Keratinocyte (primary cell): ENCODE measurements around the gene PTEN. TPM values are rescaled to one million over a fixed set of nuclear protein-coding genes. Genes with fewer than 3 reads are reported as not detected.

Source experiments
- DNase-seq: peaks from one replicate; pipeline ENCODE4 v3.0.0-alpha.2; 2011; ENCODE audit warnings: low read depth, missing footprints, low spot score
- FAIRE-seq: peaks from 2 replicates; lab custom pipeline; 2011; peaks lifted over from hg19 to GRCh38; lab: Jason Lieb, UNC
- H2AFZ ChIP-seq: 2 replicates; pipeline ENCODE4 v1.6.0; 2012; ENCODE audit warnings: low read length, control low read depth, inconsistent platforms; ENCODE audit not compliant: control insufficient read depth
- H3K27ac ChIP-seq: 2 replicates; pipeline ENCODE4 v1.5.1; 2011; ENCODE audit warnings: low read length; ENCODE audit not compliant: control insufficient read depth, insufficient read depth
- H3K27me3 ChIP-seq: 3 replicates; pipeline ENCODE4 v1.6.0; 2011; ENCODE audit warnings: low read length; ENCODE audit not compliant: control insufficient read depth, insufficient read depth; ENCODE audit errors: extremely low read depth
- H3K36me3 ChIP-seq, 2 experiments: 2 replicates in 1 of 2; 3 replicates in 1 of 2; pipeline ENCODE4 v1.5.1; 2011; ENCODE audit warnings: low read length in 2 of 2, mild to moderate bottlenecking in 1 of 2; ENCODE audit not compliant: control insufficient read depth in 2 of 2, insufficient read depth in 2 of 2; ENCODE audit errors: extremely low read depth in 1 of 2
- H3K4me1 ChIP-seq: 3 replicates; pipeline ENCODE4 v1.5.1; 2011; ENCODE audit warnings: low read length; ENCODE audit not compliant: control insufficient read depth, insufficient read depth; ENCODE audit errors: extremely low read depth
- H3K4me2 ChIP-seq: 3 replicates; pipeline ENCODE4 v1.6.0; 2011; ENCODE audit warnings: low read depth, low read length; ENCODE audit not compliant: control insufficient read depth, insufficient read depth; ENCODE audit errors: extremely low read depth
- H3K4me3 ChIP-seq, 3 experiments: fragments of 200-600 bp in 1 of 3; sonication (generic) in 1 of 3; 2 replicates in 2 of 3; 3 replicates in 1 of 3; pipeline ENCODE4 v1.5.1; 2011 to 2016; ENCODE audit warnings: low read length in 3 of 3, mild to moderate bottlenecking in 3 of 3, control low read depth in 2 of 3, inconsistent platforms in 1 of 3, low read depth in 1 of 3, mixed read lengths in 1 of 3, mixed run types in 1 of 3, moderate library complexity in 1 of 3; ENCODE audit not compliant: control insufficient read depth in 2 of 3, insufficient read depth in 2 of 3; ENCODE audit errors: extremely low read depth in 1 of 3
- H3K79me2 ChIP-seq: 2 replicates; pipeline ENCODE4 v1.6.0; 2012; ENCODE audit warnings: low read length; ENCODE audit not compliant: control insufficient read depth, insufficient read depth
- H3K9ac ChIP-seq: 3 replicates; pipeline ENCODE4 v1.6.0; 2011; ENCODE audit warnings: low read length; ENCODE audit not compliant: control insufficient read depth, insufficient read depth; ENCODE audit errors: extremely low read depth
- H3K9me1 ChIP-seq: 3 replicates; pipeline ENCODE4 v1.6.0; 2011; ENCODE audit warnings: low read length; ENCODE audit not compliant: control insufficient read depth, insufficient read depth; ENCODE audit errors: extremely low read depth
- H3K9me3 ChIP-seq: 2 replicates; pipeline ENCODE4 v1.5.1; 2012; ENCODE audit warnings: low read depth, low read length; ENCODE audit not compliant: control insufficient read depth
- H4K20me1 ChIP-seq: 3 replicates; pipeline ENCODE4 v1.6.0; 2011; ENCODE audit warnings: low read length; ENCODE audit not compliant: control insufficient read depth, insufficient read depth; ENCODE audit errors: extremely low read depth
- EZH2 ChIP-seq: IDR thresholded peaks from one replicate; pipeline ENCODE4 v1.6.1; 2012; ENCODE audit warnings: inconsistent platforms, mild to moderate bottlenecking, low read length, moderate library complexity
- dilution Hi-C: fragments of 300-500 bp; cut with MboI; formaldehyde crosslinking; loops from one replicate; pipeline ENCODE4 v1.7.0; 2020; ENCODE audit warnings: low sequenced_read_pairs; ENCODE audit not compliant: extremely low pct_ligation_motif_present
- polyA plus RNA-seq, 5 experiments: library from polyadenylated mRNA; depleted of rRNA in 3 of 5; stranded (reverse) in 3 of 5; stranded (forward) in 1 of 5; unstranded in 1 of 5; fragments of >200 nt; gene quantifications; 1 replicate in 1 of 5; 2 replicates in 3 of 5; 3 replicates in 1 of 5; pipeline versions ENCODE4 v1.2.1 to v1.2.3, GENCODE V29; 2011 to 2012; ENCODE audit warnings: missing spikeins in 2 of 5, low read depth in 1 of 5, low replicate concordance in 1 of 5
- TF ChIP-seq, protein P1 (sequence below), 3 experiments: IDR thresholded peaks in 1 of 3; conservative IDR thresholded peaks in 1 of 3; optimal IDR thresholded peaks in 1 of 3; 2 replicates in 2 of 3; 3 replicates in 1 of 3; pipeline versions ENCODE3 to v1.5.1; 2011; ENCODE audit warnings: low read length in 3 of 3, mild to moderate bottlenecking in 3 of 3, moderate library complexity in 2 of 3, control low read depth in 1 of 3, inconsistent platforms in 1 of 3; ENCODE audit not compliant: insufficient read depth in 2 of 3; ENCODE audit errors: extremely low read depth in 1 of 3

The PTEN gene
- polyA plus RNA-seq, 1 donor (not counting 4 experiments of a cell fraction or from before 2014, with no cell fraction given) = 39.4 TPM

DNA sequence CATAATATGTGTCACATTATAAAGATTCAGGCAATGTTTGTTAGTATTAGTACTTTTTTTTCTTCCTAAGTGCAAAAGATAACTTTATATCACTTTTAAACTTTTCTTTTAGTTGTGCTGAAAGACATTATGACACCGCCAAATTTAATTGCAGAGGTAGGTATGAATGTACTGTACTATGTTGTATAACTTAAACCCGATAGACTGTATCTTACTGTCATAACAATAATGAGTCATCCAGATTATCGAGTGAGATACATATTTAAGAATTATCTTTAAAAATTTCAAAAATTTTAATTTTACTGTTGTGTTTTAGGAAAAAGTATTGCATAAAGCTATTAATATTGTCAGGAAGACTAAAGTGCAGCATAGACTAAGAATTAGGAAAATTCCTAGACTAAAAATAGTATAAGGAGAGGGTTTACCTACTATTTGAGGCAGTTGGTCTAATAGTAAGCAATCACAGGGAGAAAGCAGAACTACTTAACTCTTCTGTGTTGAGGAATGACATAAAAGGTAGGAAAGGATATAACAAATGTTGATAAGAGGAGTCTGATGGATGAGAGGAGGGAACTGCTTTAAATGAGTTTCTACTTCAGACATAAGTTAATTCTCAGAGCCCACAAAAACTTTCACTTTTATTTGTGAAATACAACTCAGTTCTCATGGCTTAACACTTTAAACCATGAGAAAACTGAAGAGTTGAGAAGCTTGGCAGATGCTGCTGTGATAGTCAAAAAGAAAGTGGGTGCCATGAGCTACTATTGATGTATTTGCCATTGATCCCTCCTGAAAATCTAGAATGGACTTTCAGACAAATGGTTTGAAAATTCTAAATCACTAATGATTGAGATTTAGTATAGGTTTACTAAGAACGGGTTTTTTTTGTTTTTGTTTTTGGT is 67.8 kb downstream of the PTEN start:
- dilution Hi-C loops = no loop called here
- DNase-seq = no peak
- no peaks in the 10 kb centered on the region for H3K9me3 ChIP-seq
- peak overlapping the region; percentile 49 for H3K27ac ChIP-seq
- no peak for TF ChIP-seq EZH2
- TF ChIP-seq, protein P1, sequence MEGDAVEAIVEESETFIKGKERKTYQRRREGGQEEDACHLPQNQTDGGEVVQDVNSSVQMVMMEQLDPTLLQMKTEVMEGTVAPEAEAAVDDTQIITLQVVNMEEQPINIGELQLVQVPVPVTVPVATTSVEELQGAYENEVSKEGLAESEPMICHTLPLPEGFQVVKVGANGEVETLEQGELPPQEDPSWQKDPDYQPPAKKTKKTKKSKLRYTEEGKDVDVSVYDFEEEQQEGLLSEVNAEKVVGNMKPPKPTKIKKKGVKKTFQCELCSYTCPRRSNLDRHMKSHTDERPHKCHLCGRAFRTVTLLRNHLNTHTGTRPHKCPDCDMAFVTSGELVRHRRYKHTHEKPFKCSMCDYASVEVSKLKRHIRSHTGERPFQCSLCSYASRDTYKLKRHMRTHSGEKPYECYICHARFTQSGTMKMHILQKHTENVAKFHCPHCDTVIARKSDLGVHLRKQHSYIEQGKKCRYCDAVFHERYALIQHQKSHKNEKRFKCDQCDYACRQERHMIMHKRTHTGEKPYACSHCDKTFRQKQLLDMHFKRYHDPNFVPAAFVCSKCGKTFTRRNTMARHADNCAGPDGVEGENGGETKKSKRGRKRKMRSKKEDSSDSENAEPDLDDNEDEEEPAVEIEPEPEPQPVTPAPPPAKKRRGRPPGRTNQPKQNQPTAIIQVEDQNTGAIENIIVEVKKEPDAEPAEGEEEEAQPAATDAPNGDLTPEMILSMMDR (optimal IDR thresholded peaks at IDR 0.05 in 1 of 3, IDR thresholded peaks at IDR 0.05 in 1 of 3, conservative IDR thresholded peaks at IDR 0.05 in 1 of 3; ENCODE audit: extremely low read depth in 1 of 3, insufficient read depth in 2 of 3, low read length in 3 of 3) = no peak
- no peaks in the 10 kb centered on the region for H3K9me1 ChIP-seq
- H3K4me1 ChIP-seq = peaks cover 22% of the 10 kb centered on the region
- peaks cover 31% of the 10 kb centered on the region for H3K79me2 ChIP-seq
- H4K20me1 ChIP-seq = peaks cover 3% of the 10 kb centered on the region
- no peaks in the 10 kb centered on the region for H3K27me3 ChIP-seq
- no peaks in the 10 kb centered on the region for H3K36me3 ChIP-seq
- H2AFZ ChIP-seq = no peak overlapping the region
- no peak overlapping the region for H3K9ac ChIP-seq
- peak overlapping the region in 1 of 3 experiments; percentile 18 for H3K4me3 ChIP-seq
- H3K4me2 ChIP-seq = peak overlapping the region; percentile 69
- peak; percentile 23 for FAIRE-seq

DNA sequence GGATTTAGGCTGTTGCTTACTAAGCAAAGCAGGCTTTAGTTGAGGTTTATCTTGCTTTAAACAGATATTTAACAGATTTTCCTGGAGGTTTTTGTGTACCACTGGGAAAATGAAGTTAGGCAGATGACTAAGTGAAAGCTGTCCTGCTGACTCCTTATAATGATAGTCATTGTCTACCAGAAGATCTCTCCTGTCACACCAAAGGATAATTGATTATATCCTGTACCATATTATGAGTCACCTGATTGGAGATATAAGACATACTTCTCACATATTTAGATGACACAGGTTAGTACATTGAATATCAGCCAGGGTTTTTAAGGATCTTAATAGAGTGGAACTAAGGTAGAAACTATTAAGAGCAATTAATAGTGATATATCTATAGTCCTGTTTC is 68.4 kb downstream of the PTEN start:
- H3K4me2 ChIP-seq = peak overlapping the region; percentile 69

More for the DNA sequence above, 68.4 kb downstream of the PTEN start:
- Histone ChIP-seq H3K27ac (peak overlapping the region; percentile 49), H3K79me2 (peaks cover 27% of the 10 kb centered on the region), H3K9me1 (no peaks in the 10 kb centered on the region), H2AFZ (no peak overlapping the region), H4K20me1 (peaks cover 3% of the 10 kb centered on the region), H3K36me3 (no peaks in the 10 kb centered on the region), H3K4me1 (peaks cover 22% of the 10 kb centered on the region), H3K27me3 (no peaks in the 10 kb centered on the region), H3K9me3 (no peaks in the 10 kb centered on the region), H3K9ac (no peak overlapping the region), H3K4me3 (peak overlapping the region in 1 of 3 experiments; percentile 10)
- FAIRE-seq = peak; percentile 85
- dilution Hi-C loops = no loop called here
- DNase-seq = no peak
- TF ChIP-seq, protein P1 (optimal IDR thresholded peaks at IDR 0.05 in 1 of 3, IDR thresholded peaks at IDR 0.05 in 1 of 3, conservative IDR thresholded peaks at IDR 0.05 in 1 of 3; ENCODE audit: extremely low read depth in 1 of 3, insufficient read depth in 2 of 3, low read length in 3 of 3) = no peak
- TF ChIP-seq EZH2 = no peak
